Stomach (tissue), 4 donors: ENCODE measurements around the gene DISC1.

Experiments
- CTCF ChIP-seq, 7 experiments: fragments of 450-650 bp in 4 of 7; fragments of 200-600 bp in 3 of 7; sonication (generic) in 3 of 7; IDR thresholded peaks; one replicate each; pipeline ENCODE4 v1.5.1; 2016 to 2019; ENCODE audit warnings: antibody characterized with exemption in 7 of 7, control low read depth in 2 of 7, mild to moderate bottlenecking in 1 of 7
- POLR2A ChIP-seq, 4 donors: fragments of 450-650 bp; IDR thresholded peaks; one replicate each; pipeline ENCODE4 v1.6.1; 2016; ENCODE audit warnings: antibody characterized with exemption in 4 of 4, control low read depth in 2 of 4, mild to moderate bottlenecking in 1 of 4, moderate library complexity in 1 of 4

GRCh38 chr1:231940701-231941100 lies 314.1 kb downstream of the DISC1 start:
- no peak for TF ChIP-seq CTCF (IDR thresholded peaks at IDR 0.05)
- TF ChIP-seq POLR2A (IDR thresholded peaks at IDR 0.05): no peak
